Measurements from ENCODE around the gene MED13L. TPM values are rescaled to one million over a fixed set of nuclear protein-coding genes. Genes with fewer than 3 reads are reported as not detected.

The MED13L gene
- total RNA-seq, 4 donors from 2014 or later = 173 to 222 (median 192) TPM

GRCh38 chr12:116216022-116216756 lies 61.3 kb downstream of the MED13L start:
- no peak for TF ChIP-seq POLR2A (IDR thresholded peaks at IDR 0.05)
- ATAC-seq = no peak
- H3K4me3 ChIP-seq = no peak overlapping the region
- no peak overlapping the region for H3K27ac ChIP-seq
- H3K36me3 ChIP-seq = no peaks in the 10 kb centered on the region
- 92 to 94% methylated on average over 5 of the region's 5 CpGs for WGBS, 2 donors (ENCODE audit: low coverage in 1 of 2)
- H3K27me3 ChIP-seq = no peaks in the 10 kb centered on the region
- H3K4me1 ChIP-seq = peaks cover 27 to 95% (median 28%) of the 10 kb centered on the region in 3 donors
- H3K9me3 ChIP-seq = no peaks in the 10 kb centered on the region

GRCh38 chr12:116215023-116215422 lies 62.5 kb downstream of the MED13L start:
- Histone ChIP-seq H3K4me3 (no peak overlapping the region), H3K27me3 (no peaks in the 10 kb centered on the region), H3K36me3 (no peaks in the 10 kb centered on the region), H3K4me1 (peaks cover 28 to 95% (median 29%) of the 10 kb centered on the region in 3 donors), H3K9me3 (no peaks in the 10 kb centered on the region), H3K27ac (no peak overlapping the region)
- no peak for ATAC-seq
- no peak for TF ChIP-seq CTCF (IDR thresholded peaks at IDR 0.05)
- TF ChIP-seq POLR2A (IDR thresholded peaks at IDR 0.05) = no peak
- no peak for TF ChIP-seq POLR2AphosphoS5 (IDR thresholded peaks at IDR 0.05)
- no peak for TF ChIP-seq EP300 (IDR thresholded peaks at IDR 0.05)
- WGBS, 2 donors (ENCODE audit: low coverage in 1 of 2) = 83 to 90% methylated on average over 1 of the region's 1 CpG

- TF ChIP-seq POLR2AphosphoS5 (IDR thresholded peaks at IDR 0.05) (no peak), CTCF (IDR thresholded peaks at IDR 0.05) (no peak), POLR2A (IDR thresholded peaks at IDR 0.05) (no peak), EP300 (IDR thresholded peaks at IDR 0.05) (no peak)
- Histone ChIP-seq H3K4me3 (no peak overlapping the region), H3K9me3 (no peaks in the 10 kb centered on the region), H3K27ac (no peak overlapping the region), H3K4me1 (peaks cover 28 to 95% (median 29%) of the 10 kb centered on the region in 3 donors), H3K36me3 (no peaks in the 10 kb centered on the region), H3K27me3 (no peaks in the 10 kb centered on the region)
- 61 to 78% methylated on average over 4 of the region's 4 CpGs for WGBS, 2 donors (ENCODE audit: low coverage in 1 of 2)
- no peak for ATAC-seq
Observed at GRCh38 chr12:116213885-116214527, 63.5 kb downstream of the MED13L start.

GRCh38 chr12:116213014-116213413 lies 64.5 kb downstream of the MED13L start:
- Histone ChIP-seq H3K9me3 (no peaks in the 10 kb centered on the region), H3K4me1 (peaks cover 21 to 87% (median 27%) of the 10 kb centered on the region in 3 donors), H3K4me3 (no peak overlapping the region), H3K27ac (no peak overlapping the region), H3K27me3 (no peaks in the 10 kb centered on the region), H3K36me3 (no peaks in the 10 kb centered on the region)
- ATAC-seq = no peak
- TF ChIP-seq CTCF (IDR thresholded peaks at IDR 0.05) (no peak), POLR2A (IDR thresholded peaks at IDR 0.05) (no peak), EP300 (IDR thresholded peaks at IDR 0.05) (no peak), POLR2AphosphoS5 (IDR thresholded peaks at IDR 0.05) (no peak)
- WGBS, 2 donors (ENCODE audit: low coverage in 1 of 2) = 80% methylated on average over 4 of the region's 4 CpGs; no CpG with 5 or more reads in 1 of the 2 donors

- Histone ChIP-seq H3K4me3 (no peak overlapping the region), H3K36me3 (no peaks in the 10 kb centered on the region), H3K27ac (no peak overlapping the region), H3K4me1 (peaks cover 10 to 69% (median 12%) of the 10 kb centered on the region in 3 donors), H3K9me3 (no peaks in the 10 kb centered on the region), H3K27me3 (no peaks in the 10 kb centered on the region)
- TF ChIP-seq POLR2A (IDR thresholded peaks at IDR 0.05) = no peak
- TF ChIP-seq EP300 (IDR thresholded peaks at IDR 0.05) = no peak
- no peak for TF ChIP-seq POLR2AphosphoS5 (IDR thresholded peaks at IDR 0.05)
- no peak for TF ChIP-seq CTCF (IDR thresholded peaks at IDR 0.05)
- WGBS, 2 donors (ENCODE audit: low coverage in 1 of 2) = 66 to 77% methylated on average over 2 to 4 of the region's 4 CpGs
- no peak for ATAC-seq
Observed at GRCh38 chr12:116210762-116211161, 66.7 kb downstream of the MED13L start.
